Thoracic aorta (tissue), 2 donors: Measurements from ENCODE around the gene SPTY2D1. TPM values are rescaled to one million over a fixed set of nuclear protein-coding genes. Genes with fewer than 3 reads are reported as not detected.

Experiments
- ATAC-seq: fragments of 150-250 bp; one replicate; pipeline ENCODE4 v1.8.0; 2017; ENCODE audit warnings: low read depth; ENCODE audit not compliant: insufficient number of reproducible peaks, low FRiP score
- DNase-seq: peaks from one replicate; pipeline ENCODE4 v3.0.0-alpha.2; 2020; ENCODE audit warnings: low spot score
- H3K27ac ChIP-seq, 2 donors: fragments of 200-600 bp; sonication (generic); 1 replicate in 1 of 2; 2 replicates in 1 of 2; pipeline ENCODE4 v1.5.1; 2016; ENCODE audit warnings: mild to moderate bottlenecking in 2 of 2, moderate library complexity in 2 of 2
- H3K27me3 ChIP-seq: fragments of 200-600 bp; sonication (generic); replicated peaks from 2 replicates; pipeline ENCODE4 v1.6.0; 2016; ENCODE audit warnings: mild to moderate bottlenecking; ENCODE audit not compliant: insufficient read depth
- H3K36me3 ChIP-seq: fragments of 200-600 bp; sonication (generic); one replicate; pipeline ENCODE4 v1.5.1; 2016
- H3K4me1 ChIP-seq, 2 donors: fragments of 200-600 bp; sonication (generic); 1 replicate in 1 of 2; 2 replicates in 1 of 2; pipeline versions ENCODE4 v1.5.1 to v1.6.0; 2016; ENCODE audit warnings: low read depth in 2 of 2, mild to moderate bottlenecking in 1 of 2; ENCODE audit not compliant: control insufficient read depth in 1 of 2
- H3K4me3 ChIP-seq: fragments of 200-600 bp; sonication (generic); 2 replicates; pipeline ENCODE4 v1.5.1; 2016; ENCODE audit warnings: mild to moderate bottlenecking
- H3K9me3 ChIP-seq: fragments of 200-600 bp; sonication (generic); 2 replicates; pipeline ENCODE4 v1.5.1; 2016
- total RNA-seq, 2 donors: library from RNA; depleted of rRNA; stranded (reverse); fragments of >200 nt; gene quantifications; one replicate each; pipeline versions ENCODE4 v1.1.0 to v1.2.3, GENCODE V29; 2016
- TF ChIP-seq, protein P1 (sequence below): fragments of 200-600 bp; sonication (generic); IDR thresholded peaks from one replicate; pipeline ENCODE4 v1.5.1; 2019; ENCODE audit warnings: antibody characterized with exemption

Gene SPTY2D1
- total RNA-seq, 2 donors from 2014 or later = 9.6 to 25.3 TPM

DNA sequence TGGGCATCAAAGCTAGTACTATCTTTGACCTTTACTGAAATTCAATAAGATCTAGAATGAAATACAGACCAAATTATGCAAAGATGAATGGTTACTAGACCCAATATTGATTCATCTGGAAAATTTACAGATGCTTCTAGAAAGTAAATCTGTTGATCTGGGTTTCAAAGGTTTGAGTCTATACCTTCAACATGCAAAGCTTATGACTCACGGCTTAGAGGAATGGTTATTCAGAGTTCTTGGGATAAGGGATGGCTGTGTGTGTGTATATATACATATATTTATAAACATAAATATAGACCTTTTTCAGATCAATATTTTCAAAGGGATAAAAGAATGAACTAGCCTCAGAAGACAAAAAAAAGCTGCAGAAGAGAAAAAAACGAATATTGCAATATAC is 1.3 kb downstream of the SPTY2D1 start:
- no peak for DNase-seq
- H3K9me3 ChIP-seq = no peaks in the 10 kb centered on the region
- peaks cover 13 to 20% of the 10 kb centered on the region in 2 donors for H3K4me1 ChIP-seq
- peak overlapping the region; percentile 91 for H3K4me3 ChIP-seq
- no peaks in the 10 kb centered on the region for H3K36me3 ChIP-seq
- H3K27me3 ChIP-seq = no peaks in the 10 kb centered on the region
- H3K27ac ChIP-seq = no peak overlapping the region
- ATAC-seq = no peak
- TF ChIP-seq, protein P1, sequence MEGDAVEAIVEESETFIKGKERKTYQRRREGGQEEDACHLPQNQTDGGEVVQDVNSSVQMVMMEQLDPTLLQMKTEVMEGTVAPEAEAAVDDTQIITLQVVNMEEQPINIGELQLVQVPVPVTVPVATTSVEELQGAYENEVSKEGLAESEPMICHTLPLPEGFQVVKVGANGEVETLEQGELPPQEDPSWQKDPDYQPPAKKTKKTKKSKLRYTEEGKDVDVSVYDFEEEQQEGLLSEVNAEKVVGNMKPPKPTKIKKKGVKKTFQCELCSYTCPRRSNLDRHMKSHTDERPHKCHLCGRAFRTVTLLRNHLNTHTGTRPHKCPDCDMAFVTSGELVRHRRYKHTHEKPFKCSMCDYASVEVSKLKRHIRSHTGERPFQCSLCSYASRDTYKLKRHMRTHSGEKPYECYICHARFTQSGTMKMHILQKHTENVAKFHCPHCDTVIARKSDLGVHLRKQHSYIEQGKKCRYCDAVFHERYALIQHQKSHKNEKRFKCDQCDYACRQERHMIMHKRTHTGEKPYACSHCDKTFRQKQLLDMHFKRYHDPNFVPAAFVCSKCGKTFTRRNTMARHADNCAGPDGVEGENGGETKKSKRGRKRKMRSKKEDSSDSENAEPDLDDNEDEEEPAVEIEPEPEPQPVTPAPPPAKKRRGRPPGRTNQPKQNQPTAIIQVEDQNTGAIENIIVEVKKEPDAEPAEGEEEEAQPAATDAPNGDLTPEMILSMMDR = no peak

DNA sequence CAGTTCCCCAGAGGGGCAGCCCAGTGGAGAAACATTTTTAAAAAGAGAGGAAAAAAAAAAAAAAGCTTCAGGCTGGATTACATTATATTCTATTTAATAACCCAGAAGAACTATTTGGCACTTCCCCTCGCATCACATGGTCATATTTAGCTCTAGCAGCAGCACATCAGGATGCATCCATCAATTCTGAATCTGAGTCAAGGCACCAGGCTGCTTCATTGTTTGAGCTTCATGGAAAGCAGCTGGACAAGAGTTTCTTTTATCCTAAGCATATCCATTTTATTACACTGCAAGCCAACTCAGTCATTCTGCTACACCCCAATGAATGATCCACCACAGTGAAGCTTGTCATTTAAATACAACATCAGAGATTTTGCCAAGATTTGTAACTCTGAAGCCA is 10.0 kb downstream of the SPTY2D1 start:
- H3K27ac ChIP-seq = no peak overlapping the region
- no peak overlapping the region for H3K4me3 ChIP-seq
- TF ChIP-seq, protein P1 = no peak
- no peaks in the 10 kb centered on the region for H3K9me3 ChIP-seq
- H3K27me3 ChIP-seq = no peaks in the 10 kb centered on the region
- no peaks in the 10 kb centered on the region for H3K36me3 ChIP-seq
- peaks cover 3 to 26% of the 10 kb centered on the region in 2 donors for H3K4me1 ChIP-seq
- DNase-seq (no peak), ATAC-seq (no peak)

DNA sequence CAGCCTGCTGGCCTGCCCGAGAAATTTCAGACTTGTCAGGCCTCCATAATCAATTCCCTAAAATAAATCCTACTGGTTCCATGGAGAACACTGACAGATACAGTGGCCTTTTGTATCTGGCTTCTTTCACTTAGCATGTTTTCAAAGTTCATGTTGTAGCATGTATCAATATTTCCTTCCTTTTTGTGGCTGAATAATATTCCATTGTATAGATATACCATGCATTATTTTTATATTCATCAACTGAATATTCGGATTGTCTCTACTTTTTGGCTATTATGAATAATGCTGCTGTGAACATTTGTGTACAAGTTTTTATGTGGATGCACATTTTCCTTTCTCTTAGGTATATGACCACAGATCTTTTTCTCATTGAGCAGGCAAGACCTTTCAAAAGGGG is 10.4 kb downstream of the SPTY2D1 start:
- DNase-seq = no peak
- TF ChIP-seq, protein P1 = no peak
- H3K4me1 ChIP-seq = peaks cover 8 to 31% of the 10 kb centered on the region in 2 donors

DNA sequence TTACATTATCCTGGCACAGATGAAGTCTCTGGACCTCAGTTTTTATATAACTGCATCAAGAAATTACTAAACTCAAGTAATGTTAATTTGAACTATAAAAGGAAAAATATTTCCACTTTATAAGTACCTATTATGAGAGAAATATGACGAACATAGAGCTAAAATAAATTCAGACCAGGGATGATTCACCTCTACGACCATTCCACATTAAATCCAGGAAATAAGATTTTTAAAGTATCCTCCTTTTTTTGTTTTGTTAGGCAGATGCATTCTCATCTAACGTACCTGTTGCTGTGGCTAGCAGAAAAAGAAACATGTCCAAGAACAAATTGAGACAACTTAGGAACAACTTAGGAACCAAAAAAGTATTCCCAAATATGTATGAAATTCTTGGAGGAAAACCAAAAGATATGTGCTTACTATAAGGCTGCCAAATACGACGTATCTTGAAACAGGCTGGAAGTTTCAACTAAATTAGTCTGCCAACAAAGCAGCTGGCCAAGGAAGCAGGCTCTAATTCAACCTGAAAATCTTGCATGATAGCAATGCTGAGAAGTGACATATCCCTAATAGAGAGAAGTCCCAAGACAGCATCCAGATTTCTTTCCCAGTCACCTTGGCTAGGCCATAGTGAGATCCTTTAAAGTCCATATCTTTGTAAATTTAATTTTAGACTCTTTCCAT is 15.7 kb downstream of the SPTY2D1 start:
- Histone ChIP-seq H3K4me3 (peak overlapping the region; percentile 42), H3K27me3 (no peaks in the 10 kb centered on the region), H3K36me3 (peaks cover 21% of the 10 kb centered on the region), H3K9me3 (no peaks in the 10 kb centered on the region), H3K27ac (peak overlapping the region; percentile 73 to 79), H3K4me1 (peaks cover 8 to 23% of the 10 kb centered on the region in 2 donors)
- TF ChIP-seq, protein P1 = no peak
- DNase-seq (no peak), ATAC-seq (peak; percentile 33)

More for the DNA sequence above, 10.4 kb downstream of the SPTY2D1 start:
- Histone ChIP-seq H3K4me3 (no peak overlapping the region), H3K9me3 (no peaks in the 10 kb centered on the region), H3K27me3 (no peaks in the 10 kb centered on the region), H3K36me3 (no peaks in the 10 kb centered on the region), H3K27ac (no peak overlapping the region)
- no peak for ATAC-seq

DNA sequence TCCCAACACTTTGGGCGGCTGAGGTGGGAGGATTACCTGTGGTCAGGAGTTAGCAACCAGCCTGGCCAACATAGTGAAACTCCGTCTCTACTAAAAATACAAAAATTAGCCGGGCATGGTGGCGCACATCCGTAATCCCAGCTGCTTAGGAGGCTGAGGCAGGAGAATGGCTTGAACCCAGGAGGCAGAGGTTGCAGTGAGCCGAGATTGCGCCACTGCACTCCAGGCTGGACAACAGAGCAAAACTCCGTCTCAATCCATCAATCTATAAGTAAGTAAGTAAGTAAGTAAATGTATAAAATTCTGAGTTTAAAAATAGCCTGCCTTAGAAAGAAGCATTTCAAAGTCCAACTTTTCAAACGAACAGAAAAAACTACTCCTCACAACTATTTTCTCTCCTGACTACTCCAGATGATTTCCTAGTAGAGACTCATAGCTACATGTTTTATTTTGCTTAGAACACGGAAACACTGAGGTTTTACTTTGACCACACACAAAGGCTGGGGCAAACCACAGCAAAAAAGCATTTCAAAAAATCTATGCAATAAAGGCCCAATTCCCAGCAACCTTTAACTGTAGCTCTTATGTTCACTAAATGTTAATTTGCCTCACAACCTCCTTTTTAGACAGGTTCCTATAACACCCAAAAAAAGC is 16.3 kb downstream of the SPTY2D1 start:
- Histone ChIP-seq H3K36me3 (peaks cover 21% of the 10 kb centered on the region), H3K27me3 (no peaks in the 10 kb centered on the region), H3K27ac (peak overlapping the region; percentile 73 to 79), H3K9me3 (no peaks in the 10 kb centered on the region), H3K4me3 (peak overlapping the region; percentile 42), H3K4me1 (peaks cover 8 to 23% of the 10 kb centered on the region in 2 donors)
- ATAC-seq (no peak), DNase-seq (no peak)
- TF ChIP-seq, protein P1 = no peak
